PC-9 (cell line): Measurements from ENCODE around the gene KIAA0753. TPM values are rescaled to one million over a fixed set of nuclear protein-coding genes. Genes with fewer than 3 reads are reported as not detected.

Source experiments
- BruUV-seq: library from RNA; stranded (reverse); fragments of 400-500 nt; replicated peaks from 2 replicates; lab custom pipeline; 2021; lab: Mats Ljungman, UMichigan
- CTCF ChIA-PET: fragments of 300-600 bp; sonication (Branson Sonifier 250); formaldehyde crosslinking; loops from one replicate; lab custom pipeline; 2022; ENCODE audit warnings: antibody characterized with exemption; lab: Charles Lee
- POLR2A ChIA-PET: fragments of 300-600 bp; sonication (Branson Sonifier 250); formaldehyde crosslinking; loops from one replicate; lab custom pipeline; 2022; ENCODE audit warnings: antibody characterized with exemption; ENCODE audit not compliant: unreplicated experiment; lab: Charles Lee
- DNase-seq, 2 experiments: peaks; one replicate each; pipeline versions ENCODE4 v3.0.0 to v3.0.0-alpha.2; 2015 to 2022; ENCODE audit warnings: mixed read lengths in 1 of 2
- H2AFZ ChIP-seq: fragments of 200-600 bp; sonication (generic); 2 replicates; pipeline ENCODE4 v1.8.1; 2017; ENCODE audit warnings: antibody characterized with exemption
- H3F3A ChIP-seq: fragments of 200-600 bp; sonication (generic); 2 replicates; pipeline ENCODE4 v1.8.1; 2017; ENCODE audit warnings: antibody characterized with exemption, mild to moderate bottlenecking, low read depth; ENCODE audit not compliant: insufficient read depth
- H3K27ac ChIP-seq: fragments of 200-600 bp; sonication (generic); 2 replicates; pipeline ENCODE4 v1.6.1; 2016; ENCODE audit warnings: mixed run types
- H3K27me3 ChIP-seq: fragments of 200-600 bp; sonication (generic); 2 replicates; pipeline ENCODE4 v1.6.1; 2016; ENCODE audit warnings: low read depth, mixed run types; ENCODE audit not compliant: insufficient read depth
- H3K36me3 ChIP-seq: fragments of 200-600 bp; sonication (generic); 2 replicates; pipeline ENCODE4 v1.6.1; 2016; ENCODE audit warnings: low read depth, mixed run types
- H3K4me1 ChIP-seq: fragments of 200-600 bp; sonication (generic); replicated peaks from 2 replicates; pipeline ENCODE4 v1.6.1; 2016; ENCODE audit warnings: mixed run types; ENCODE audit not compliant: insufficient read depth
- H3K4me2 ChIP-seq: fragments of 200-600 bp; sonication (generic); 2 replicates; pipeline ENCODE4 v1.6.1; 2017; ENCODE audit warnings: mixed run types
- H3K4me3 ChIP-seq: fragments of 200-600 bp; sonication (generic); 2 replicates; pipeline ENCODE4 v1.6.1; 2016; ENCODE audit warnings: mixed run types
- H3K79me2 ChIP-seq: fragments of 200-600 bp; sonication (generic); 2 replicates; pipeline ENCODE4 v1.6.1; 2017; ENCODE audit warnings: low read depth, mixed run types
- H3K9me2 ChIP-seq: fragments of 200-600 bp; sonication (generic); 2 replicates; pipeline ENCODE4 v1.8.1; 2017; ENCODE audit warnings: mild to moderate bottlenecking; ENCODE audit not compliant: insufficient read depth
- H3K9me3 ChIP-seq: fragments of 200-600 bp; sonication (generic); 2 replicates; pipeline ENCODE4 v1.8.1; 2016; ENCODE audit warnings: low read depth; ENCODE audit not compliant: insufficient read depth
- H4K20me1 ChIP-seq: fragments of 200-600 bp; sonication (generic); 2 replicates; pipeline ENCODE4 v1.8.1; 2017; ENCODE audit not compliant: insufficient read depth
- EZH2 ChIP-seq: fragments of 200-600 bp; sonication (generic); IDR thresholded peaks from 2 replicates; pipeline ENCODE4 v1.8.0; 2017; ENCODE audit warnings: antibody characterized with exemption, low read depth
- intact Hi-C: fragments of 100-400 bp; cut with micrococcal nuclease; formaldehyde crosslinking; loops from one replicate; pipeline ENCODE4 v1.10.0; 2022; ENCODE audit not compliant: unreplicated experiment
- total RNA-seq: library from RNA; stranded (reverse); gene quantifications from 2 replicates; pipeline ENCODE4 v1.2.3, GENCODE V29; 2021
- TF ChIP-seq, protein P1 (sequence below): fragments of 200-600 bp; sonication (generic); conservative IDR thresholded peaks from 2 replicates; pipeline ENCODE4 v1.6.1; 2017; ENCODE audit warnings: mixed run types, antibody characterized with exemption, mild to moderate bottlenecking, moderate library complexity

The KIAA0753 gene
- total RNA-seq, 1 experiment from 2014 or later, result 47.0 TPM

GRCh38 chr17:6636105-6636504, 4.4 kb downstream of the KIAA0753 start:
- CTCF ChIA-PET, result no interaction called here
- no peaks in the 10 kb centered on the region for H3K9me2 ChIP-seq
- H3K4me2 ChIP-seq, result no peak overlapping the region
- no peaks in the 10 kb centered on the region for H3K9me3 ChIP-seq
- peaks cover 8% of the 10 kb centered on the region; the same call in 1 of the 2 replicates for H3K4me1 ChIP-seq
- peaks cover 36% of the 10 kb centered on the region for H3K36me3 ChIP-seq
- H3K27me3 ChIP-seq, result no peaks in the 10 kb centered on the region
- no TSS peak for BruUV-seq
- no peak for DNase-seq
- no peaks in the 10 kb centered on the region for H4K20me1 ChIP-seq
- no peak overlapping the region for H2AFZ ChIP-seq
- peaks cover 34% of the 10 kb centered on the region for H3K79me2 ChIP-seq
- H3K4me3 ChIP-seq, result no peak overlapping the region
- peaks cover 6% of the 10 kb centered on the region; the same call in 1 of the 2 replicates for H3F3A ChIP-seq
- intact Hi-C loops, result no loop called here
- POLR2A ChIA-PET, result interaction anchor here (0.6 kb wide), 1 partner anchor 25 kb away, joined by 4 read pairs; no protein-coding TSS in a partner anchor
- TF ChIP-seq, protein P1, sequence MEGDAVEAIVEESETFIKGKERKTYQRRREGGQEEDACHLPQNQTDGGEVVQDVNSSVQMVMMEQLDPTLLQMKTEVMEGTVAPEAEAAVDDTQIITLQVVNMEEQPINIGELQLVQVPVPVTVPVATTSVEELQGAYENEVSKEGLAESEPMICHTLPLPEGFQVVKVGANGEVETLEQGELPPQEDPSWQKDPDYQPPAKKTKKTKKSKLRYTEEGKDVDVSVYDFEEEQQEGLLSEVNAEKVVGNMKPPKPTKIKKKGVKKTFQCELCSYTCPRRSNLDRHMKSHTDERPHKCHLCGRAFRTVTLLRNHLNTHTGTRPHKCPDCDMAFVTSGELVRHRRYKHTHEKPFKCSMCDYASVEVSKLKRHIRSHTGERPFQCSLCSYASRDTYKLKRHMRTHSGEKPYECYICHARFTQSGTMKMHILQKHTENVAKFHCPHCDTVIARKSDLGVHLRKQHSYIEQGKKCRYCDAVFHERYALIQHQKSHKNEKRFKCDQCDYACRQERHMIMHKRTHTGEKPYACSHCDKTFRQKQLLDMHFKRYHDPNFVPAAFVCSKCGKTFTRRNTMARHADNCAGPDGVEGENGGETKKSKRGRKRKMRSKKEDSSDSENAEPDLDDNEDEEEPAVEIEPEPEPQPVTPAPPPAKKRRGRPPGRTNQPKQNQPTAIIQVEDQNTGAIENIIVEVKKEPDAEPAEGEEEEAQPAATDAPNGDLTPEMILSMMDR, result no peak
- no peak for TF ChIP-seq EZH2
- H3K27ac ChIP-seq, result no peak overlapping the region

GRCh38 chr17:6633263-6633662, 7.2 kb downstream of the KIAA0753 start:
- no peak for DNase-seq
- Histone ChIP-seq H2AFZ (no peak overlapping the region), H3F3A (no peaks in the 10 kb centered on the region), H3K27me3 (no peaks in the 10 kb centered on the region), H3K4me3 (no peak overlapping the region), H3K27ac (0 out of 2 replicates have a peak overlapping the region, but pooled peaks have one; percentile 16), H3K9me2 (no peaks in the 10 kb centered on the region), H3K36me3 (peaks cover 47% of the 10 kb centered on the region), H3K4me2 (no peak overlapping the region), H3K4me1 (no peaks in the 10 kb centered on the region), H3K9me3 (no peaks in the 10 kb centered on the region), H4K20me1 (0 out of 2 replicates have a peak, but pooled peaks cover 4% of the 10 kb centered on the region), H3K79me2 (peaks cover 14% of the 10 kb centered on the region)
- intact Hi-C loops, result no loop called here
- CTCF ChIA-PET, result no interaction called here
- no TSS peak for BruUV-seq
- TF ChIP-seq EZH2, result no peak
- TF ChIP-seq, protein P1, result no peak
- POLR2A ChIA-PET, result no interaction called here

DNA sequence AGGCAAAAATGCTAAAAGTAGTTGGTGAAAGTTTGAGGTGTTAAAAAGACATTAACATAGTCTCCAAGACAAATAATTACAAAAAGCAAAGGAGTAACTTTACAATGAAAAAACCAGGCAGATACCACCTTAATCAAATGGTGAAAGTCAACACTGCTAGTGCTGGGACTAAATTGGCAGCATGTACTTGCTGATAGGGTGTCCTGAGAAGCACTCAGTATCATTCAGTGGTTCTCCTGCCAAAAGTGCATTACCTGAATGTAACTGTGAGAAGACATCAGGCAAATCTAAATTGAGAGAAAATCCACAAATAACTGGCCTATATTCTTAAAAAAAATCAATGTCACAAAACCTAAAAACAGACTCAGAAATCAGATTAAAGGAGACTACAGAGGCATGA, 8.0 kb downstream of the KIAA0753 start:
- Histone ChIP-seq H3F3A (no peaks in the 10 kb centered on the region; the same call in 1 of the 2 replicates), H3K4me1 (no peaks in the 10 kb centered on the region), H3K4me2 (no peak overlapping the region), H3K9me2 (no peaks in the 10 kb centered on the region), H3K27me3 (no peaks in the 10 kb centered on the region), H4K20me1 (0 out of 2 replicates have a peak, but pooled peaks cover 4% of the 10 kb centered on the region), H3K4me3 (no peak overlapping the region), H3K9me3 (no peaks in the 10 kb centered on the region), H2AFZ (no peak overlapping the region), H3K36me3 (peaks cover 53% of the 10 kb centered on the region), H3K79me2 (peaks cover 7% of the 10 kb centered on the region; the same call in 1 of the 2 replicates), H3K27ac (no peak overlapping the region)
- TF ChIP-seq EZH2, result no peak
- TF ChIP-seq, protein P1, result no peak
- no TSS peak for BruUV-seq
- intact Hi-C loops, result no loop called here
- DNase-seq, result no peak
- CTCF ChIA-PET, result no interaction called here
- POLR2A ChIA-PET, result no interaction called here
